Germinal center (tissue), 1 donor: ENCODE data around the gene DLST.
A peak's percentile ranks its signal among the peaks of the same experiment; 100 is the strongest.

Source experiments
- DNase-seq: peaks from one replicate; pipeline ENCODE4 v3.0.0; 2012; ENCODE audit warnings: mixed read lengths, low spot score

Gene DLST

DNA sequence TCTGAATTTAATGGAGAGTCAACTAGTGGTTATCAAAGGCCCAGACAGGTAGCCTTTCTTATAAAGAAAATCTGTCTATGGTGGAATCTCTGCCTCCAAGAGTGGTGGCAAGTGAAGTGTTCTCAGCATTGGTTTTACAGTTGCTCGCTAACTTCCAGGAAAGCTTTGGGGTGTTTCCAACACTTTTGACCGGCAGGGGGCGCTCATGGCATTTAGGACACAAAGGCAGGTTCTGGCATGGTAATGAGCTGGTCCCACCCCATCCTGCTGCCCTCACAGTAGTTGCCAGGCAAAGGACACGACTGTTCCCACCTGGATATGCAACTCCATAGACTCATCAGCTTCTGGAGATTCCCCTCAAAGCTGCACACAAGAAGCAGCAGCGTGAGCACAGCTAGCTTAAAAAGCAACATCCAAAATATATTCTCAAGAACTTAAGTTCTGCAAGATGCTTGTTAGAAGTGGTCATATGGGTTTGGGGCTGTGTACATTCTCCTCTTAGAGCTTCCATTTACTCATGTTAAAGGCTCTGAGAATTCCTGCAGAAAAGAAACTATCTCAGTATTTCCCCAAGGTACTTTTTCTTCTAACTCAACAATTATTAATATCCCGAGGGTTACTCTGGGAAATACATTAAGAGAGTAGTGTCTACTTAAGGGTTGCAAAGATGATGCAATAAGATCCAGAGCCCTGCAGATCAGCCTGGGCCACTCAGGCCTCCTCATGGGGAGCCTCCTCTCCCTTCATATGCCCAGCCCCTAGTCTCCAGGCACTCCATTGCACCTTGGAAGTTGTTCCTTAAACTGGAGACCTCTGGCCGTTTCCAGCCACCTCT is 20.6 kb upstream of the DLST start:
- DNase-seq: peak; percentile 80

DNA sequence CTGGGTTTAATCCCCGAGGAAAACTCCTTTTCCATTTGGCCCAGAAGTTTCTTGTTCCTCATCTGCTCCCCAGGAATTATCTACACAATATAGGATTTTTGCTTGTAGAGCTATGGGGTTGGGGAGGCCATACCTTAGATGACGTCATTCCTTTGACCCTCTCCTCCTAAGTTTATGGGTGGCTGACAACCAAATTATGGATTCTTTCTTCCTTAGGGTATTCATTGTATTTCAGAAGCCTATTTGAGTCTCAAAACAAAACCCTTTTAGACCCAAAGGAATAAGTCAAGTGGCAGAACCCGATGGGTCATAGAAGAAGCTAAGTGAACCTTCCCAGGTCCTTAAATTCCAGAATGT is 20.0 kb upstream of the DLST start:
- no peak for DNase-seq

DNA sequence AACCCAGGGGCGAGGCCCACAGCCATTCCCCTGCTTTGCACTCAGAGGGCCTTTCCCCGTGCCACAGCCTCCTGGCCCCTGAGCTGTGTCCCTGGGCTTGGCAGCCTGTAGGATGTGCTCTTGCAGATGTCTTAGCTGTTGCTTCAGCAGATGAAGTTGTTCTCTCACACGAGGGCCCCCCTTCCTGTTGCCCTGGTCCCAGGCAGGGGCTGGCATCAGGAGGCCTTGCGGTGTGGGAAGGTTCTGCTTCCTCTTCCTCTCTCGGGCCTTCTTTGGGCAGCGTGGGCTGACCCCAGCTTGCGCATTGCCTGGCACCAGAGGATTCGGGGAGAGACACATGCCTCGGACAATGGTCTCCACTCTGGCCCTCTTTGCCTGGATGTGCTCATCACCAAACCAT is 18.4 kb upstream of the DLST start:
- no peak for DNase-seq

DNA sequence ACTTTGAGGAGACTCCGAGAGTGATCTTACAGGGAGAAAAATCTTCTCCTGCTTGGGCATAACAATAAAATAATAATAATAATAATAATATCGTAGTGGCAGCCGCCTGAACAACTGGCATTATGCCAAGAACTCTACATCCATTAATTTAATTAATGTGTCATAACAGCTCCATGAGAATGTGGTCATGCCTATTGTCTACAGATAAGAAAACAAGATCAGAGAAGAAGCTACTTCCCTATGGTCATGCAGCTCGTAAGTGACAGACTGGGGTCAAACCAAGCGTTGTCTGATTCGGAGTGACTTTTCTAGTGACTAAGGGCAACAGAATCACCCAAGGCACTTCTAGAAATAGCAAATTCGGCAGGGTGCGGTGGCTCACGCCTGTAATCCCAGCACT is 17.5 kb upstream of the DLST start:
- DNase-seq: no peak

DNA sequence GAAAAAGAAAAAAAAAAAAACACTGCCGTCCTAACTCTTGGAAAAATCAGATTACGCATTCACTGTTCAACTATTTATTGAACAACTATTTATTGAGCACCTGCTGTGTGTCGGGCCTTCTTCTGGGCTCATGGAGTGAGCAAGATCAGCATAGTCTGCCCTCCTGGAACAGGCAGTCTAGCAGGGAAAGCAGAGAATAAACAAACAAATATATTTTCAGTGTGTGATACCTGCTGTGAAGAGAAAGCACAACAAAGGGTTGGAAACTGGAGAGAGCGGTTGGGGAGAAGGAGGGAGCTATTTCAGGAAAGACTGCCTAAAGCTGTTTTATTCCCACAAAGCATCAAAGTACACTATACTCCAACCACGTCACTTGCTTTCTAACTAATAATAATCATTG is 16.6 kb upstream of the DLST start:
- no peak for DNase-seq

DNA sequence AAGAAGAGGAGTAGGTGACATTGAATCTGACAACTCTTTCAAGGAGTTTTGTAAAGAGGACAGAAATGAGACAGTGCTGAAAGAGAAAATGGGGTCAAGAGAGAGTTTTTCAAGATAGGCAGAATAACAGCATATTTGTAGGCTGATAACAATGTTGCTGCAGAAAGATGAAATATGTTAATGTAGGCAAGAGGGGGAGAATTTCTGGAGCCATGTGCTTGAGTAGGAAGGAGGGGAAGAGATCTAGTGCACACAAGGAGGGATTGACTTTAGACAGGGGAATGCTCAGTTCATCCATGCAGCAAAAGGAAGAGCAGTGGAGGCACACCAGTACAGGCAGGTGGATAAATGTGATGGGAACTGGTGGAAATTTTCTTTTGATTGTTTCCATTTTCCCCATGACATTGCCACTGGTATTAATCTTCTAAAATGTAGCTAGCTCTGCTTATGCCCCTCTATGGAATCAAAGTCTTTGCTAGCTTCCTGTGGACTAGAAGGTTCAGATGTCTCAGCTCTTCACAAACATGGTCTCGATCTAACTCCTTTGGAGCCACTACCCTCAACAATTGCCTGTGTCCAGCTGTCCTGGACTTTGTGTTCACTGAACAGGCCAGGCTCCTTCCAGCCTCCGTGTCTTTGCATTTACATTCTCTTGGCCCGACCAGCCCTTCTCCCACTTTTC is 14.9 kb upstream of the DLST start:
- DNase-seq: no peak

DNA sequence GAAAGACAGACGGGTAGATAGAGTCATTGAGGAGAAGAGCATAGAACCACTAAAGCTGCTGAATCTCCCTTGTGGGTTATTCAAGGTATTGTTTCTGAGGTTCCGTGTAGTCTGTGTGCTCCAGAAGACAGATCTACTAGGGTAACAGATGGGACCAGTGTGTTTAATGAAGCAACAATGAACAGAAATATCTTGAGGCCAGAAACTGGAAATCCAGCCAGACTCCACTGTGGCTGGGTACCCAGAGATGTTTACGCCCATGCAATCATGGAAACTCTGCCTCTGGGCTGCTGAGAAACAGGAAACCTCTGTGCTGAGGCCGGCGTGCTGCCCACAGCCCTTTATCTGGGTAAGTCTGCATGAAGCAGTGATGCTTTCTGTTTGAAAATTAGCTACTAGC is 14.0 kb upstream of the DLST start:
- DNase-seq: no peak

DNA sequence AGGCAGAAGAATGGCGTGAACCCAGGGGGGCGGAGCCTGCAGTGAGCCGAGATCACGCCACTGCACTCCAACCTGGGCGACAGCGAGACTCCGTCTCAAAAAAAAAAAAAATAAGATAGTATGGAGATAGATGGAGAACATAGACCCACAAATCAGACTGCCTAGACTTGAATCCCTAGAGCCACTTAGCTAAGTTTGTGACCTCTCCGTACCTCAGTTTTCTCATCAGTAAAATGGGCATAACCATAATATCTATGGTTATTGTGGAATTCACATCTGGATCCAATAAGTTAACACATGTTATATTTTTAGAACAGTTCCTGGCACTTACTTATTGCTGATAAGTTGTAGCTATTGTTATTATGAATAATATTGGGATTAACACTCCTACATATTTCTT is 13.0 kb upstream of the DLST start:
- DNase-seq: no peak

DNA sequence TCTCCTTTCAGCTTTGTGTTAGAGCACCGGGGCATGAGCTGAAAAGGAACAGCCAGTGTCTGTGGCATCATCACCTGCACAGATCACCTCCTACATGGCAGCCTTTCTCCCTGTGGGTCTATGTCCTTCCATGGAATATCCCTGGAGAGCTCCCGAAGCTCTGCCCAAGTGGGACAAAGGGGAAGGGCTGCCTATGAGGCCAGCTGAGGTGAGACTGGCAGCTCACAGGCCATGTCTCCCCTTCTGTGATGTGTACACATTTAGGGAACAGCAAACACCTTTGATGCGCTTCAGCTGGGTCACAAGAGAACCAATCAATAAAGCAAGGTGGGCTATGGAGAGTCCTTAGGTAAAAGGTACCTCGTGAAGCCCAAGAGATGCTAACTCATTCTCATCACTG is 9.9 kb upstream of the DLST start:
- no peak for DNase-seq

DNA sequence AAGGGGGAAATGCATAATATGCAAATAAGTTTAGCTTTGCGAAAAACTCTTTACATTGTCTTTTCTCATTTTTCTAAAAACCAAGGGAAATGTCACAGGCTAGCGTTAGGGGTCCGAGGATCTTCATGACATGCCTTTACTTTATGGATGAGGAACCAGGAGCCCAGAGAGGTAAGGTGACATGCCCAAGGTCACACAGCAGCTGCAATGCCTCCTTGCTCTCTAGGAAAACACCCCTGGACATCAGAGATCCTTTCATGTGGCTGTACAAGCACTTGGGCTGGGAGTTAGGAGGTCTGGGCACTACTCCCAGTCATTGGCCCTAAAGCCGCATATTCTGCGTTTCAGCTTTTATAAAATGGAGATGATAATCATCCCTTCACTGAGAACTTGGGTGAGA is 6.5 kb upstream of the DLST start:
- no peak for DNase-seq

DNA sequence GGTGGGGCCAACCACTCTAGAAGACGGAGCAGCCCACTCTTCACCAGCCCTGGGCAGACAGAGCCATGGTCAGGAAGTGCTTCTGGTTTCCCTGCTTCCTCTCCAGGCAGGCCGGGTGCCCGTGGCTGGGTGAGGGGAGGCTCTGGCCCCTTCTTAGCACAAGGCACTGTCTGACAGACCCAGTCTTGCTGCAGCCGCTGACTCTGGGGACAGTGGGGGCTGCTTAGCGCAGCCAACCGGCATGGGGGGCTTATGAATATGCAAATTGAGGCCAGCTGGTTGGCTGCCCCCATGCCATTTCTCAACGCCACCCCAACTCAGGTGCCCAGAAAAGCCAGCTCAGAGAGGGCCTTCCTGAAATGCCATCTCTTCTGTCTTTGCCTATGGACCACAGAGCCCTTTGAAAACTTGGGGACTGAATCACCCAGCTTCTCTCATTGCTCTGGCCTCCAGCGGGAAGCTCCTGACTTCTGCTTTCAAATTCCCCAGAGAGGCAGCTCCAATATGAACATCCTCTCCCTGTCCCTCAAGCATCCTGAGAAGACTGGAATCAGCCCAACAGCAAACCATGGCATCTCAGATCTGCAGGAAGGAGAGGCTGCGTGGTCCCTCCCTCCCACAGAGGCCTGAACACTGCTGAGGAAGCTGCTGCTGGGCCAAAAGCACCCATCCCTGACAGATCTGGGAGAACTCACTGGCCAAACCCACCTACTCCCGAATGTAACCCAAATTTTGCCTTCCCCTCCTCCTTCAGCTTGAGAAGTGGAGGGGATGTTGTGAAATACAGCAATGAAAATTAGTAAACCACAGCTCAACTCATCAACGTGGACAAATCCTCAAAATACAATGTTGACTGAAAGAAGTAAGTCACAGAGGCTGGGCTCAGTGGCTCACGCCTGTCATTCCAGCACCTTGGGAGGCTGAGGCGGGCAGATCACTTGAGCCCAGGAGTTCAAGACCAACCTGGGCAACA is 5.5 kb upstream of the DLST start, which contains the start of gene PROX2:
TSS of gene PROX2 (minus strand) at position 205 of the 973 bp plus-strand sequence. CDS start 12,311 bp downstream, outside the sequence.
- DNase-seq: peak; percentile 52

DNA sequence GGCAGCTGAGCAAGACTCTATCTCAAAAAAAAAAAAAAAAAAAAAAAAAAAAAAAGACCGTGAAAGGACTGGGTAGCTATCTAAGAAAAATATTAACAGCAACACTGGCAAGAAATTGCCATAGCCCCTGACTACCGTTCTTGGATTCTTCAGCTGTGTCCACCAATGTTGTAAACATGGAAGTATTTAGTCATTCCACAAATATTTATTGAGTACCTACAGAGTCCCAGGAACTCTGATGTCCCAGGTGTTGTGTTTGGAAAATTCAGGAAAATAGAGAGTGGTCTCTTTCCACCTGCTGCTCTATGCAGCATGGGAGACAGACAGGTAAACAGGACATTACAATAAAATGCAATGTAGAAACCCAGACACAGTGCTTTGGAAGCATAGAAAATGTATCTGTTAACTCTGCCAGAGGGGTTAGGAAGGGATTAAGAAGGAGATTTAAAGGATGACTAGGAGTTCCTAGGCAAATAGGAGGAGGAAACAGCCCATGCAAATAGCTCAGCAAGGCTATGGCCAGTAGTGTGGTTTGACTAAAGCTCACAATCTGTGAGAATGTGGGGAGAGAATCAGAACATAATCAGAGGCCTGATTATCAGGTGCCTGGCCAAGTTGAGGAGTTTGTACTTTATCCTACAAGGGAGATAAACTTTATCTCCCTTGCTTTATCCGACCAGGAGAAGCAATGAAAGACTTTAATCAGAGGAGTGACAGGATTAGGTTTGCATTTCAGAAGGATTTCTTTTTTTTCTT is 2.1 kb upstream of the DLST start:
- no peak for DNase-seq

DNA sequence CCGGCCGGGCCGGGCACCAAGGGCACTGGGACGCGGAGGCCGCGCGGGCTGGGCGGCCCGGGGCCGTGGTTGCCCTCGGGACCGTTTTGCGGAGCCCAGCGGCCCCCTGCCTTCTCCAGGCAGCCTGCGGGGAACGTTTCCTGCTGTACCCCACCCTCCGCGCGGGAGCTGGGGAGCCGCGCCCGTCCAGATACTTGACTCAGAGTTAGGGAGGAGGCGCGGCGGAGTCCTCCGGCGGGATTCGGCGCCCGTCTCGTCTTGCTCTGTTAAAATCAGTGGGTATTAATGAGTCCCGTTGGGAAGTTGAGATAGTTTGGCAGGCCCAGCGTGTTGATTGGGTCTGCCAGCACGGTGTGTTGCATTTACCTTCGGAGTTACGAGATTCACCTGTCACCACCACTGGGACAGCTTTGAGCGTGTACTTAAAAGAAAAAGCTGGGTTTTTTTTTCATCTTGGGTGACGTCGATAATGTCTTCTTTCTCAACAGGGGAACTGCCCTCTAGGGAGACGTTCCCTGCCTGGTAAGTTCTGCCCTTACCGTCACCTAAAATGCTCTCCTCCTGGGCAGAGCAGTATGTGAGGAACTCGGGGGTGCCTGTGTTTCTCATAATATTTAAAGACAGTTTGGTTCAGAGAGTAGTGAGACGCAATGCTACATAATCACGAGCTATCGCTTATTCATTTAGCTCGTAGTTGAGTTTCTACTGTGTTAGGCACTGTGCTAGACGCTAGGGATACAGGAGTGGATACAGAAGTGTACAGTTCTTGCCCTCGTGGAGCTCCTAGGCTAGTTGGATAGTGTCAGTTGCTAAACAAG is 596 bp downstream of the DLST start:
- peak; percentile 64 for DNase-seq

DNA sequence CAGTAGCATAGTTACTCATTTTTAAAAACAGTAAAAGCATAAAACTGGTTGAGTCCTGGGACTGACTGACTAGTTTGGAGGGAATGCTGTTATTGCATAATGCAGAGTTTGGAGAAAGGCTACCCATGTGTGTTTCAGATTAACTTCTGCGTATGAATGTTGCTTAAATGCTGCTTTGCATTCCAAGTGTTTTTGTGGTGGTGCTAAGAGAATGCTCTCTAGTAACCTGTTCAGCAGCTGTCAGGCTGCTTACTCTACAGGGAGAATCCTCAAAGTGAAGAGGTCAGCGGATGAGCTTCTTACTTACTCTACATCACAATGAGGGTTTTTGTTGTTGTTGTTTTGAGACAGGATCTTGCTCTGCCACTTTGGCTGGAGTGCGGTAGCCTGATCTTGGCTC is 4.3 kb downstream of the DLST start:
- no peak for DNase-seq

DNA sequence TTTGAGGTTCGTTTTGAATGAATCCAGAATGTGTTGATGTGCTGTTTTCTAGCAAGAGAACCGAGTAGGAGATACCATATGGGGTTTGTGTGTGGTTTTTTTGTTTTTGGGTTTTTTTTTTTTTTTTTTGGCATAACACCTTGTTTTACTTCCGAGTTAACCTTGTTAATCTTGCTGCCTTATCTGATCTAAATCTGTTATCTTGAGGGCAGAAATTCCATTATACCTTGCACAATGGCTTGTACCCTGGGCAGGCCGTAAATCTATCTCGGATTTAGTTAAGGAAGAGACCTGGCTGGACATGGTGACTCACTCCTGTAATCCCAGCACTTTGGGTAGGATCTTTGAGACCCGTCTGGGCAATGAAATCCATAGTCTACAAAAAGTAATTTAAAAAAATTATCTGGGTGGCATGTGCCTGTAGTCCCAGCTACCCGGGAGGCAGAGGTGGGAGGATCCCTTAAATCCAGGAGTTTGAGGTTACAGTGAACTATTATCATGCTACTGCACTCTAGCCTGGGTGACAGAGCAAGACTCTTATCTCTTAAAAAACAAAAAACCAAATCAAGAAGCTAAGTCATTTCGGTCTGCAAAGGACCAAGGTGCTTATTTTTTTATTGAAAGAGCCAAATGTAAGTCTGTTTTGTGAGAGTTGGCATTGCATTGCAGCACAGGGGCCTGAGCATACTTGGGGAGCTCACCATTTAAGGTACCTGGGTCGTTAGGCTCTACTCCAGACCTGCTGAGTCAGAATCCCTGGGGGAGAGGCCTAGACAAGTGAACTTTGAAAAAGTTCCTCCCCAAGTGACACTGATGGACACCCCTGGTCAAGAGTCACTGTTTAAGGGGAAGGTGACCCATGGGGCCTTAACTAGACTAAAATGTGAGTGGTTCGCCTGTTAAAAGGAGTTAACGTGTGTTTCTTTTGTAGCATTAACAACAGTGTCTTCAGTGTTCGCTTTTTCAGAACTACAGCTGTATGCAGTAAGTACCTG is 6.7 kb downstream of the DLST start:
- no peak for DNase-seq

DNA sequence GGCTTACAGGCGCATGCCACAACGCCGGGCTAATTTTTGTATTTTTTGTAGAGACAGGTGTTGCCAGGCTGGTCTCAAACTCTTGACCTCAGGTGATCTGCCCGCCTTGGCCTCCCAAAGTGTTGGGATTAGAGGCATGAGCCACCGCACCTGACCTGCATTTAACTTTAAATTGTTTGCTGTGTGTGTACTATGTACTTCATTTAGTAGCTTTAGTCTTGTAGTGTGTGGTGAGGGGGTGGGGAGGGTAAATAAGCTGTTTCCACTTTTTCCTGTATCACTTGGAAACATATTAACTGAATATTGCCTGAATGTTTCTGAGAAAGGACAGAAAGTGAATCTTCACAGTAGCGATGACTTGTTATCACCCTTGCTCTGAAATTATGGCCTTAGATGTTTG is 8.5 kb downstream of the DLST start:
- DNase-seq: no peak

DNA sequence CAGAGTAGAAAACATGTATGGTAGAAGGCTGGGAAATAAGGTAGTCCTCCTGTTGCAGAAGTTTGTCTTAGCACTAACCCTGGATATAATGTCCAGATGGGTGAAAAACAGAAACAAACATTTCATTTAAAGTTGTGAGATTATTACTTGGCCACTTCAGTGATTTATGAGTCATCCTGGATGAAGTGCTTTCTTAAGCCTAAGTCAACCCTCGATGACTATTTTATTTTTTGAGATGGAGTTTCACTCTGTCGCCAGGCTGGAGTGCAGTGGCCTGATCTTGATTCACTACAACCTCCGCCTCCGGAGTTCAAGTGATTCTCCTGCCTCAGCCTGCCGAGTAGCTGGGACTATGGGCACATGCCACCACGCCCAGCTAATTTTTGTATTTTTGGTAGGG is 10.2 kb downstream of the DLST start:
- DNase-seq: no peak

DNA sequence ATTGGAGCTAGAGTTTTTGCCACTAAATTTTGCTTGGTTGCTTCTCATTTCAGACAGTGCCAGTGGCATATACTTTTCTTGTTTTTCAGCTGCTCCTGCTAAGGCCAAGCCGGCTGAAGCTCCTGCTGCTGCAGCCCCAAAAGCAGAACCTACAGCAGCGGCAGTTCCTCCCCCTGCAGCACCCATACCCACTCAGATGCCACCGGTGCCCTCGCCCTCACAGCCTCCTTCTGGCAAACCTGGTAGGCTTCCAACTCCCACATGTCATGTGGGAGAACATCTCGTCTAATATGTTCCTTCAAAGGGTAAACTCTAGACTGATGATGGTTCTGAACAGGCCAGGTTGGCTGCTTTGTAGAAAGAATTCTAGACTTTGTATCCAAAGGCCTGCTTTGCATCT is 11.0 kb downstream of the DLST start:
- DNase-seq: no peak

DNA sequence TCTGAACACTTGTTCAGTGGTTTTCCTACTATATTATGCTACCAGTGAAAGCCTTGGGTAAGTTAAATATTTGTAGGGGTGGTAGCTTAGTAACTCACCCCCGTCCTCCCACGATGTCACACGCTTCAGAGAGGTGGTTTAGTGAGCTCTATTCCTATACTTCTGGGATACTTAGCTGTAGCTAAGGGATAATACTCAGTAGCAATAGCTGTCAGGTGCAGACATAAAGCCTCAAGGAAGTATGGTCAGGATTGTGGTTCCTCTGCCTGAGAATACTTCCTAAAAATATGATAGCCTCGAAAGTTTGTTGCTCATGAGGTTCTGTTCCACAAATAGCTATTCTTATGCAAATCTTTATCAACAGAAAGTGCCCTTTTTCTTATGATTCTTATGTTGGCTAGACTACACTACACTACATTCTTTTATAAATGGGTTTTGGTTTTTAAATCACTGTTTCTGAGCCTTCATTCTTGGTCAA is 11.9 kb downstream of the DLST start:
- DNase-seq: peak; percentile 51
